GM23338 (cell line): ENCODE measurements around the gene GLOD5. TPM values are rescaled to one million over a fixed set of nuclear protein-coding genes. Genes with fewer than 3 reads are reported as not detected.

ENCODE experiments used
- ATAC-seq: fragments of 200-7000 bp; cut with Tn5 transposase; 3 replicates; pipeline ENCODE4 v1.9.1; 2020
- DNase-seq: peaks from one replicate; pipeline ENCODE4 v3.0.0-alpha.2; 2015; ENCODE audit warnings: low spot score
- H2AFZ ChIP-seq: fragments of 200-600 bp; sonication (generic); 2 replicates; pipeline ENCODE4 v1.8.0; 2016; ENCODE audit warnings: antibody characterized with exemption, mild to moderate bottlenecking, moderate library complexity
- H3F3A ChIP-seq: fragments of 200-600 bp; sonication (generic); replicated peaks from 2 replicates; pipeline ENCODE4 v1.8.0; 2017; ENCODE audit warnings: antibody characterized with exemption, mixed run types, low read depth
- H3K27ac ChIP-seq: fragments of 200-600 bp; sonication (generic); 2 replicates; pipeline ENCODE4 v1.6.1; 2016; ENCODE audit warnings: low read depth
- H3K27me3 ChIP-seq: fragments of 200-600 bp; sonication (generic); 2 replicates; pipeline ENCODE4 v1.8.0; 2016; ENCODE audit warnings: mild to moderate bottlenecking, mixed run types, moderate library complexity; ENCODE audit not compliant: insufficient read depth
- H3K36me3 ChIP-seq: fragments of 200-600 bp; sonication (generic); 2 replicates; pipeline ENCODE4 v1.8.0; 2016; ENCODE audit warnings: mild to moderate bottlenecking; ENCODE audit not compliant: insufficient read depth
- H3K4me1 ChIP-seq: fragments of 200-600 bp; sonication (generic); 2 replicates; pipeline ENCODE4 v1.8.0; 2016; ENCODE audit warnings: mild to moderate bottlenecking, moderate library complexity; ENCODE audit not compliant: insufficient read depth
- H3K4me2 ChIP-seq: fragments of 200-600 bp; sonication (generic); 2 replicates; pipeline ENCODE4 v1.7.1; 2017; ENCODE audit warnings: mixed run types
- H3K4me3 ChIP-seq: fragments of 200-600 bp; sonication (generic); 2 replicates; pipeline ENCODE4 v1.6.1; 2016; ENCODE audit warnings: mixed run types
- H3K79me2 ChIP-seq: fragments of 200-600 bp; sonication (generic); replicated peaks from 2 replicates; pipeline ENCODE4 v1.8.0; 2017; ENCODE audit warnings: mild to moderate bottlenecking; ENCODE audit not compliant: insufficient read depth
- H3K9me2 ChIP-seq: fragments of 200-600 bp; sonication (generic); 2 replicates; pipeline ENCODE4 v1.8.0; 2017; ENCODE audit not compliant: insufficient read depth
- H4K20me1 ChIP-seq: fragments of 200-600 bp; sonication (generic); replicated peaks from 2 replicates; pipeline ENCODE4 v1.8.0; 2017; ENCODE audit warnings: mild to moderate bottlenecking; ENCODE audit not compliant: insufficient read depth
- H3K27ac Mint-ChIP-seq: 2 replicates; pipeline ENCODE4 v1.8.0; 2020; ENCODE audit warnings: inconsistent platforms, mild to moderate bottlenecking, moderate library complexity, mixed read lengths
- H3K27me3 Mint-ChIP-seq: 3 replicates; pipeline ENCODE4 v1.8.0; 2022; ENCODE audit warnings: low read depth, mild to moderate bottlenecking, moderate library complexity, mixed read lengths, inconsistent platforms; ENCODE audit not compliant: insufficient read depth, poor library complexity
- H3K36me3 Mint-ChIP-seq: 3 replicates; pipeline ENCODE4 v1.8.0; 2021; ENCODE audit warnings: low read depth, mild to moderate bottlenecking, inconsistent platforms, moderate library complexity, mixed read lengths
- H3K4me1 Mint-ChIP-seq: 3 replicates; pipeline ENCODE4 v1.8.0; 2020; ENCODE audit warnings: mild to moderate bottlenecking, inconsistent platforms, mixed read lengths
- H3K4me3 Mint-ChIP-seq: 3 replicates; pipeline ENCODE4 v1.8.0; 2021; ENCODE audit warnings: moderate library complexity, mild to moderate bottlenecking, inconsistent platforms, mixed read lengths
- H3K9me3 Mint-ChIP-seq: 3 replicates; pipeline ENCODE4 v1.8.0; 2020; ENCODE audit warnings: moderate library complexity, mild to moderate bottlenecking, inconsistent platforms, mixed read lengths
- JUNB ChIP-seq: IDR thresholded peaks from one replicate; pipeline ENCODE4 v1.6.1; 2016; ENCODE audit warnings: antibody characterized with exemption; ENCODE audit not compliant: unreplicated experiment
- POLR2AphosphoS5 ChIP-seq: IDR thresholded peaks from 2 replicates; pipeline ENCODE4 v1.6.1; 2016; ENCODE audit warnings: antibody characterized with exemption, low read depth
- STAT1 ChIP-seq: IDR thresholded peaks from one replicate; pipeline ENCODE4 v1.6.1; 2016; ENCODE audit warnings: antibody characterized with exemption; ENCODE audit not compliant: unreplicated experiment
- ZNF114 ChIP-seq: fragments of 250-450 bp; sonication (Bioruptor Pico); IDR thresholded peaks from 2 replicates; pipeline ENCODE4 v1.5.0; 2020; ENCODE audit warnings: mild to moderate bottlenecking, moderate library complexity
- ZNF331 ChIP-seq: fragments of 250-450 bp; sonication (Bioruptor Pico); IDR thresholded peaks from 2 replicates; pipeline ENCODE4 v1.5.0; 2020; ENCODE audit warnings: low read depth, mild to moderate bottlenecking, moderate library complexity
- ZNF462 ChIP-seq: fragments of 250-450 bp; sonication (Bioruptor Pico); IDR thresholded peaks from 2 replicates; pipeline ENCODE4 v1.5.0; 2020; ENCODE audit warnings: mild to moderate bottlenecking, moderate library complexity
- polyA plus RNA-seq: library from polyadenylated mRNA; unstranded; fragments of >200 nt; fragmentation: Nextera tagmentation; extraction: Ambion mirVana; gene quantifications from 2 replicates; pipeline ENCODE4 v1.2.1, GENCODE V29; 2016
- total RNA-seq: library from RNA; depleted of rRNA; stranded (reverse); fragments of >200 nt; shearing (Covaris generic); gene quantifications from 2 replicates; pipeline ENCODE4 v1.2.3, GENCODE V29; 2014
- TF ChIP-seq, protein P1 (sequence below), 2 experiments: fragments of 200-600 bp in 1 of 2; sonication (generic) in 1 of 2; conservative IDR thresholded peaks; 2 replicates each; pipeline versions ENCODE4 v1.5.1 to v1.6.1; 2016 to 2017; ENCODE audit warnings: antibody characterized with exemption in 2 of 2, low read depth in 2 of 2, mild to moderate bottlenecking in 2 of 2, moderate library complexity in 1 of 2
- TF ChIP-seq, protein P2 (sequence below): IDR thresholded peaks from 2 replicates; pipeline ENCODE4 v1.6.1; 2016; ENCODE audit warnings: antibody characterized with exemption

GLOD5 gene
- total and polyA plus RNA-seq, 2 experiments from 2014 or later: not detected

GRCh38 chrX:48798318-48798717 is 36.8 kb downstream of the GLOD5 start:
- Histone ChIP-seq H3K27ac (no peak overlapping the region), H3K27me3 (no peaks in the 10 kb centered on the region), H3K4me1 (peaks cover 3% of the 10 kb centered on the region; the same call in 1 of the 2 replicates), H3F3A (0 out of 2 replicates have a peak, but pooled peaks cover 2% of the 10 kb centered on the region), H3K36me3 (no peaks in the 10 kb centered on the region), H3K9me2 (no peaks in the 10 kb centered on the region), H2AFZ (no peak overlapping the region), H3K79me2 (no peaks in the 10 kb centered on the region), H4K20me1 (no peaks in the 10 kb centered on the region), H3K4me3 (no peak overlapping the region), H3K4me2 (no peak overlapping the region)
- no peak overlapping the region for H3K27ac Mint-ChIP-seq
- H3K4me3 Mint-ChIP-seq: no peak overlapping the region
- ATAC-seq (no peak), DNase-seq (no peak)
- TF ChIP-seq POLR2AphosphoS5 (no peak), ZNF331 (CRISPR knock-in tag) (no peak), STAT1 (no peak), ZNF462 (CRISPR knock-in tag) (no peak), ZNF114 (CRISPR knock-in tag) (no peak), JUNB (no peak)
- TF ChIP-seq, protein P1, sequence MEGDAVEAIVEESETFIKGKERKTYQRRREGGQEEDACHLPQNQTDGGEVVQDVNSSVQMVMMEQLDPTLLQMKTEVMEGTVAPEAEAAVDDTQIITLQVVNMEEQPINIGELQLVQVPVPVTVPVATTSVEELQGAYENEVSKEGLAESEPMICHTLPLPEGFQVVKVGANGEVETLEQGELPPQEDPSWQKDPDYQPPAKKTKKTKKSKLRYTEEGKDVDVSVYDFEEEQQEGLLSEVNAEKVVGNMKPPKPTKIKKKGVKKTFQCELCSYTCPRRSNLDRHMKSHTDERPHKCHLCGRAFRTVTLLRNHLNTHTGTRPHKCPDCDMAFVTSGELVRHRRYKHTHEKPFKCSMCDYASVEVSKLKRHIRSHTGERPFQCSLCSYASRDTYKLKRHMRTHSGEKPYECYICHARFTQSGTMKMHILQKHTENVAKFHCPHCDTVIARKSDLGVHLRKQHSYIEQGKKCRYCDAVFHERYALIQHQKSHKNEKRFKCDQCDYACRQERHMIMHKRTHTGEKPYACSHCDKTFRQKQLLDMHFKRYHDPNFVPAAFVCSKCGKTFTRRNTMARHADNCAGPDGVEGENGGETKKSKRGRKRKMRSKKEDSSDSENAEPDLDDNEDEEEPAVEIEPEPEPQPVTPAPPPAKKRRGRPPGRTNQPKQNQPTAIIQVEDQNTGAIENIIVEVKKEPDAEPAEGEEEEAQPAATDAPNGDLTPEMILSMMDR (conservative IDR thresholded peaks at IDR 0.05; ENCODE audit: low read depth in 2 of 2): no peak
- TF ChIP-seq, protein P2, sequence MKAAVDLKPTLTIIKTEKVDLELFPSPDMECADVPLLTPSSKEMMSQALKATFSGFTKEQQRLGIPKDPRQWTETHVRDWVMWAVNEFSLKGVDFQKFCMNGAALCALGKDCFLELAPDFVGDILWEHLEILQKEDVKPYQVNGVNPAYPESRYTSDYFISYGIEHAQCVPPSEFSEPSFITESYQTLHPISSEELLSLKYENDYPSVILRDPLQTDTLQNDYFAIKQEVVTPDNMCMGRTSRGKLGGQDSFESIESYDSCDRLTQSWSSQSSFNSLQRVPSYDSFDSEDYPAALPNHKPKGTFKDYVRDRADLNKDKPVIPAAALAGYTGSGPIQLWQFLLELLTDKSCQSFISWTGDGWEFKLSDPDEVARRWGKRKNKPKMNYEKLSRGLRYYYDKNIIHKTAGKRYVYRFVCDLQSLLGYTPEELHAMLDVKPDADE: no peak
- no peaks in the 10 kb centered on the region for H3K9me3 Mint-ChIP-seq
- H3K27me3 Mint-ChIP-seq: peaks cover 7% of the 10 kb centered on the region
- H3K36me3 Mint-ChIP-seq: peaks cover 6% of the 10 kb centered on the region; the same call in 1 of the 3 replicates
- peaks cover 6% of the 10 kb centered on the region; the same call in 2 of the 3 replicates for H3K4me1 Mint-ChIP-seq
